NK-92 (cell line): ENCODE data around the gene NPHP1.
A peak's percentile ranks its signal among the peaks of the same experiment; 100 is the strongest.
"Not testable (repeated sequence)": the region's sequence is repeated elsewhere in the genome, so short reads cannot be mapped to it uniquely, and the experiment has no call there.

Experiments used
- DNase-seq: peaks from one replicate; lab custom pipeline; 2025; ENCODE audit not compliant: unreplicated experiment; lab: John Stamatoyannopoulos, UW

Gene NPHP1

GRCh38 chr2:110204408-110205385 is at the start of gene NPHP1:
TSS of gene NPHP1 (minus strand) at chr2:110205013. CDS start at chr2:110204968, 45 bp downstream.
- peak; percentile 17 for DNase-seq

GRCh38 chr2:110248081-110248795 is 43.4 kb upstream of the NPHP1 start:
- not testable (repeated sequence) for DNase-seq

- DNase-seq: not testable (repeated sequence)
These were observed 40.9 kb upstream of the NPHP1 start for GRCh38 chr2:110245488-110246435.

GRCh38 chr2:110243283-110243682 is 38.5 kb upstream of the NPHP1 start:
- not testable (repeated sequence) for DNase-seq

GRCh38 chr2:110234514-110234913 is 29.7 kb upstream of the NPHP1 start:
- not testable (repeated sequence) for DNase-seq

- DNase-seq: not testable (repeated sequence)
These were observed 25.1 kb upstream of the NPHP1 start for GRCh38 chr2:110229886-110230285.

GRCh38 chr2:110222626-110223025 is 17.8 kb upstream of the NPHP1 start:
- not testable (repeated sequence) for DNase-seq

- no peak for DNase-seq
These were observed 17.1 kb upstream of the NPHP1 start for GRCh38 chr2:110221938-110222337.

GRCh38 chr2:110220190-110220564 is 15.4 kb upstream of the NPHP1 start:
- no peak for DNase-seq

- DNase-seq: no peak
These were observed 14.8 kb upstream of the NPHP1 start for GRCh38 chr2:110219496-110220189.

GRCh38 chr2:110218889-110219288 is 14.1 kb upstream of the NPHP1 start:
- not testable (repeated sequence) for DNase-seq

GRCh38 chr2:110216803-110217202 is 12.0 kb upstream of the NPHP1 start:
- no peak for DNase-seq

GRCh38 chr2:110216199-110216598 is 11.4 kb upstream of the NPHP1 start:
- DNase-seq: no peak

GRCh38 chr2:110215566-110216158 is 10.8 kb upstream of the NPHP1 start:
- no peak for DNase-seq

GRCh38 chr2:110215091-110215490 is 10.3 kb upstream of the NPHP1 start:
- DNase-seq: no peak

GRCh38 chr2:110213522-110213921 is 8.7 kb upstream of the NPHP1 start:
- DNase-seq: not testable (repeated sequence)

- DNase-seq: no peak
These were observed 7.4 kb upstream of the NPHP1 start, which contains the start of gene MTLN for GRCh38 chr2:110211938-110212858. TSS of gene MTLN (minus strand) at chr2:110212547. CDS start at chr2:110212525, 22 bp downstream.

GRCh38 chr2:110205660-110206455 is 1.0 kb upstream of the NPHP1 start:
- no peak for DNase-seq
